Measurements from ENCODE around the gene CT45A8.
"Not testable (repeated sequence)": the region's sequence is repeated elsewhere in the genome, so short reads cannot be mapped to it uniquely, and the experiment has no call there.

DNA sequence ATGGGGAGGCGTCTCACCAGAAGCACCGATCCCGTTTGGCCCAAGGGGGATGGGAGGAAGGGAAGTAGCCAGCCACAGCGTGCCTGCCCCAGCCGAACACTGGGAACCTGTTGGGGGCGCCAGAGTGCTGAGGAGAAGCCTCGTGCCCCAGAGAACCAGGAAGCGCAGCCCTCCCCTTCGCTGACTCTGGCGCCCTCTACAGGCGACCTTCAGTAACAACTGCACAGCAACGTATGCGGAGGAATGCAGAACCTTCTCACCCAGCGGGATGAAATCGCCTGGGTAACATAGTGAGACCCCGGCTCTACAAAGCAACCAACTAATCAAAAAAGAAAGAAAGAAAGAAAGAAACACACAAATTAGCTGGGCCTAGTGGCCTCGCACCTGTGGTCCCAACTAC lies 17.2 kb downstream of the CT45A8 start, which contains the start of gene CT45A7:
- TF ChIP-seq, protein P1, sequence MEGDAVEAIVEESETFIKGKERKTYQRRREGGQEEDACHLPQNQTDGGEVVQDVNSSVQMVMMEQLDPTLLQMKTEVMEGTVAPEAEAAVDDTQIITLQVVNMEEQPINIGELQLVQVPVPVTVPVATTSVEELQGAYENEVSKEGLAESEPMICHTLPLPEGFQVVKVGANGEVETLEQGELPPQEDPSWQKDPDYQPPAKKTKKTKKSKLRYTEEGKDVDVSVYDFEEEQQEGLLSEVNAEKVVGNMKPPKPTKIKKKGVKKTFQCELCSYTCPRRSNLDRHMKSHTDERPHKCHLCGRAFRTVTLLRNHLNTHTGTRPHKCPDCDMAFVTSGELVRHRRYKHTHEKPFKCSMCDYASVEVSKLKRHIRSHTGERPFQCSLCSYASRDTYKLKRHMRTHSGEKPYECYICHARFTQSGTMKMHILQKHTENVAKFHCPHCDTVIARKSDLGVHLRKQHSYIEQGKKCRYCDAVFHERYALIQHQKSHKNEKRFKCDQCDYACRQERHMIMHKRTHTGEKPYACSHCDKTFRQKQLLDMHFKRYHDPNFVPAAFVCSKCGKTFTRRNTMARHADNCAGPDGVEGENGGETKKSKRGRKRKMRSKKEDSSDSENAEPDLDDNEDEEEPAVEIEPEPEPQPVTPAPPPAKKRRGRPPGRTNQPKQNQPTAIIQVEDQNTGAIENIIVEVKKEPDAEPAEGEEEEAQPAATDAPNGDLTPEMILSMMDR (tag by site-specific recombination; IDR thresholded peaks at IDR 0.05): not testable (repeated sequence)
- TF ChIP-seq KLF16 (tag by site-specific recombination; IDR thresholded peaks at IDR 0.05); ZNF311 (tag by site-specific recombination; IDR thresholded peaks at IDR 0.05; ENCODE audit: borderline replicate concordance); ZNF660 (tag by site-specific recombination; IDR thresholded peaks at IDR 0.05); ZNF354C (tag by site-specific recombination; IDR thresholded peaks at IDR 0.05; ENCODE audit: borderline replicate concordance, low read depth); ZNF610 (tag by site-specific recombination; IDR thresholded peaks at IDR 0.05; ENCODE audit: borderline replicate concordance); TRIM28 (IDR thresholded peaks at IDR 0.05; ENCODE audit: borderline replicate concordance, low read length); SCRT1 (tag by site-specific recombination; IDR thresholded peaks at IDR 0.05; ENCODE audit: borderline replicate concordance): not testable (repeated sequence)
